ENCODE measurements around the gene KCNG2. TPM values are rescaled to one million over a fixed set of nuclear protein-coding genes. Genes with fewer than 3 reads are reported as not detected.

KCNG2 gene
- total RNA-seq, 1 experiment from 2014 or later, result not detected

- no peaks in the 10 kb centered on the region for H3K27me3 ChIP-seq (ENCODE audit: insufficient read depth, low read length)
- ChIA-PET POLR2A (no interaction called here), RAD21 (ENCODE audit: low non-redundant PET in 1 of 2, low total read pairs in 2 of 2, uncharacterized antibody in 2 of 2, unreplicated experiment in 2 of 2) (no interaction called here), CTCF (no interaction called here)
- TF ChIP-seq CBX3 (IDR thresholded peaks at IDR 0.05; ENCODE audit: low read depth) (no peak), EGR1 (IDR thresholded peaks at IDR 0.05; ENCODE audit: low read depth) (no peak), ZNF274 (IDR thresholded peaks at IDR 0.05; ENCODE audit: low read depth, low read length) (no peak), REST (IDR thresholded peaks at IDR 0.05; ENCODE audit: low read depth) (no peak), MAX (IDR thresholded peaks at IDR 0.05) (no peak), EZH2 (IDR thresholded peaks at IDR 0.05) (no peak), SP1 (IDR thresholded peaks at IDR 0.05; ENCODE audit: low read depth) (no peak), ATF3 (IDR thresholded peaks at IDR 0.05) (no peak), JUND (IDR thresholded peaks at IDR 0.05) (no peak), RAD21 (IDR thresholded peaks at IDR 0.05; ENCODE audit: low read depth) (no peak), CTCF (IDR thresholded peaks at IDR 0.05 in 2 of 3, conservative IDR thresholded peaks at IDR 0.05 in 1 of 3; ENCODE audit: borderline replicate concordance in 1 of 3, insufficient read depth in 1 of 3, low read depth in 2 of 3, low read length in 2 of 3) (no peak), CEBPB (IDR thresholded peaks at IDR 0.05; ENCODE audit: low read depth) (no peak), TCF7L2 (IDR thresholded peaks at IDR 0.05; ENCODE audit: borderline replicate concordance, extremely low read depth, insufficient read depth, insufficient read length) (no peak), ZFX (IDR thresholded peaks at IDR 0.05) (no peak), FOSL1 (IDR thresholded peaks at IDR 0.05; ENCODE audit: low read depth) (no peak), ZBTB33 (IDR thresholded peaks at IDR 0.05; ENCODE audit: extremely low read depth, insufficient replicate concordance, low read length) (no peak), EZH2phosphoT487 (IDR thresholded peaks at IDR 0.05; ENCODE audit: borderline replicate concordance) (no peak), POLR2AphosphoS5 (IDR thresholded peaks at IDR 0.05; ENCODE audit: low read depth, low read length) (no peak), SRF (IDR thresholded peaks at IDR 0.05; ENCODE audit: low read depth) (no peak)
- no peaks in the 10 kb centered on the region for H3K79me2 ChIP-seq (ENCODE audit: insufficient read depth, low read length)
- BruUV-seq (replicated peaks), result no TSS peak
- no peaks in the 10 kb centered on the region for H3K9me3 ChIP-seq (ENCODE audit: control insufficient read depth in 1 of 2, insufficient read depth in 1 of 2, low read depth in 1 of 2, low read length in 2 of 2)
- intact Hi-C loops (cut with micrococcal nuclease), result no loop called here
- DNase-seq (ENCODE audit: low read depth, low spot score) (no peak), ATAC-seq (no peak)
- no peak overlapping the region for H3K9ac ChIP-seq (ENCODE audit: low read length)
- H3K9me2 ChIP-seq (ENCODE audit: insufficient read depth), result no peaks in the 10 kb centered on the region
- no peak overlapping the region for H2AFZ ChIP-seq (ENCODE audit: low read depth, low read length, poor library complexity, severe bottlenecking)
- no peak overlapping the region for H3K27ac ChIP-seq (ENCODE audit: low read depth, low read length)
- H3K36me3 ChIP-seq (ENCODE audit: control insufficient read depth in 1 of 2, insufficient read depth in 2 of 2, low read length in 2 of 2), result no peaks in the 10 kb centered on the region
- no peak overlapping the region for H3K4me3 ChIP-seq (replicated peaks in 1 of 2; ENCODE audit: low read depth in 1 of 2, low read length in 2 of 2)
- no peaks in the 10 kb centered on the region for H4K20me1 ChIP-seq (ENCODE audit: insufficient read depth)
- no peaks in the 10 kb centered on the region for H3K4me1 ChIP-seq (ENCODE audit: control insufficient read depth in 1 of 2, insufficient read depth in 2 of 2, low read length in 2 of 2)
- no peak overlapping the region for H3K4me2 ChIP-seq (ENCODE audit: low read length)
These were observed 72.7 kb downstream of the KCNG2 start for GRCh38 chr18:79870301-79871025.

Measured in HCT116 (cell line).